B cell (primary cell): Measurements from ENCODE around the gene CLEC7A.

Experiments
- EZH2 ChIP-seq: IDR thresholded peaks from 2 replicates; pipeline ENCODE4 v1.6.1; 2012; ENCODE audit warnings: borderline replicate concordance, low read depth, mild to moderate bottlenecking, moderate library complexity, low read length; ENCODE audit not compliant: insufficient read depth, poor library complexity, severe bottlenecking
- TF ChIP-seq, protein P1 (sequence below): fragments of 200-600 bp; IDR thresholded peaks from one replicate; pipeline ENCODE4 v1.8.0; 2022; ENCODE audit warnings: antibody characterized with exemption, mild to moderate bottlenecking

DNA sequence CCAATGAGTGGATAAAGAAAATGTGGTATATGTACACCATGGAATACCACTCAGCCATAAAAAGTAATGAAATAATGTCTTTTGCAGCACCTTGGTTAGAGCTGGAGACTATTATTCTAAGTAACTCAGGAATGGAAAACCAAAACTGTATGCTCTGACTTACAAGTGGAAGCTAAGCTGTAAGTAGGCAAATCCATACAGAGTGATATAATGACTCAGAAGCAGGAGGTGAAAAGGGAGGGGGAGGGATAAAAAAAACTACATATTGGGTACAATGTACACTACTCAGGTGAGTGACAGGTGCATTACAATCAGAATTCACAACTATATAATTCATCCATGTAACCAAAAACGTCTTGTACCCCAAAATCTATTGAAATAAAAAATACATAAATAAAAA is 16.1 kb downstream of the CLEC7A start:
- TF ChIP-seq, protein P1, sequence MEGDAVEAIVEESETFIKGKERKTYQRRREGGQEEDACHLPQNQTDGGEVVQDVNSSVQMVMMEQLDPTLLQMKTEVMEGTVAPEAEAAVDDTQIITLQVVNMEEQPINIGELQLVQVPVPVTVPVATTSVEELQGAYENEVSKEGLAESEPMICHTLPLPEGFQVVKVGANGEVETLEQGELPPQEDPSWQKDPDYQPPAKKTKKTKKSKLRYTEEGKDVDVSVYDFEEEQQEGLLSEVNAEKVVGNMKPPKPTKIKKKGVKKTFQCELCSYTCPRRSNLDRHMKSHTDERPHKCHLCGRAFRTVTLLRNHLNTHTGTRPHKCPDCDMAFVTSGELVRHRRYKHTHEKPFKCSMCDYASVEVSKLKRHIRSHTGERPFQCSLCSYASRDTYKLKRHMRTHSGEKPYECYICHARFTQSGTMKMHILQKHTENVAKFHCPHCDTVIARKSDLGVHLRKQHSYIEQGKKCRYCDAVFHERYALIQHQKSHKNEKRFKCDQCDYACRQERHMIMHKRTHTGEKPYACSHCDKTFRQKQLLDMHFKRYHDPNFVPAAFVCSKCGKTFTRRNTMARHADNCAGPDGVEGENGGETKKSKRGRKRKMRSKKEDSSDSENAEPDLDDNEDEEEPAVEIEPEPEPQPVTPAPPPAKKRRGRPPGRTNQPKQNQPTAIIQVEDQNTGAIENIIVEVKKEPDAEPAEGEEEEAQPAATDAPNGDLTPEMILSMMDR, result no peak
- TF ChIP-seq EZH2, result no peak
